GM21367 (cell line): ENCODE data around the gene TMEM63C.
A peak's percentile ranks its signal among the peaks of the same experiment; 100 is the strongest.

Experiments used
- ATAC-seq: cut with Tn5 transposase; IDR thresholded peaks from one replicate; pipeline ENCODE4 v1.9.1; 2021; ENCODE audit not compliant: unreplicated experiment

Gene TMEM63C, protein sequence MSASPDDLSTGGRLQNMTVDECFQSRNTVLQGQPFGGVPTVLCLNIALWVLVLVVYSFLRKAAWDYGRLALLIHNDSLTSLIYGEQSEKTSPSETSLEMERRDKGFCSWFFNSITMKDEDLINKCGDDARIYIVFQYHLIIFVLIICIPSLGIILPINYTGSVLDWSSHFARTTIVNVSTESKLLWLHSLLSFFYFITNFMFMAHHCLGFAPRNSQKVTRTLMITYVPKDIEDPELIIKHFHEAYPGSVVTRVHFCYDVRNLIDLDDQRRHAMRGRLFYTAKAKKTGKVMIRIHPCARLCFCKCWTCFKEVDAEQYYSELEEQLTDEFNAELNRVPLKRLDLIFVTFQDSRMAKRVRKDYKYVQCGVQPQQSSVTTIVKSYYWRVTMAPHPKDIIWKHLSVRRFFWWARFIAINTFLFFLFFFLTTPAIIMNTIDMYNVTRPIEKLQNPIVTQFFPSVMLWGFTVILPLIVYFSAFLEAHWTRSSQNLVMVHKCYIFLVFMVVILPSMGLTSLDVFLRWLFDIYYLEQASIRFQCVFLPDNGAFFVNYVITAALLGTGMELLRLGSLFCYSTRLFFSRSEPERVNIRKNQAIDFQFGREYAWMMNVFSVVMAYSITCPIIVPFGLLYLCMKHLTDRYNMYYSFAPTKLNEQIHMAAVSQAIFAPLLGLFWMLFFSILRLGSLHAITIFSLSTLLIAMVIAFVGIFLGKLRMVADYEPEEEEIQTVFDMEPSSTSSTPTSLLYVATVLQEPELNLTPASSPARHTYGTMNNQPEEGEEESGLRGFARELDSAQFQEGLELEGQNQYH

DNA sequence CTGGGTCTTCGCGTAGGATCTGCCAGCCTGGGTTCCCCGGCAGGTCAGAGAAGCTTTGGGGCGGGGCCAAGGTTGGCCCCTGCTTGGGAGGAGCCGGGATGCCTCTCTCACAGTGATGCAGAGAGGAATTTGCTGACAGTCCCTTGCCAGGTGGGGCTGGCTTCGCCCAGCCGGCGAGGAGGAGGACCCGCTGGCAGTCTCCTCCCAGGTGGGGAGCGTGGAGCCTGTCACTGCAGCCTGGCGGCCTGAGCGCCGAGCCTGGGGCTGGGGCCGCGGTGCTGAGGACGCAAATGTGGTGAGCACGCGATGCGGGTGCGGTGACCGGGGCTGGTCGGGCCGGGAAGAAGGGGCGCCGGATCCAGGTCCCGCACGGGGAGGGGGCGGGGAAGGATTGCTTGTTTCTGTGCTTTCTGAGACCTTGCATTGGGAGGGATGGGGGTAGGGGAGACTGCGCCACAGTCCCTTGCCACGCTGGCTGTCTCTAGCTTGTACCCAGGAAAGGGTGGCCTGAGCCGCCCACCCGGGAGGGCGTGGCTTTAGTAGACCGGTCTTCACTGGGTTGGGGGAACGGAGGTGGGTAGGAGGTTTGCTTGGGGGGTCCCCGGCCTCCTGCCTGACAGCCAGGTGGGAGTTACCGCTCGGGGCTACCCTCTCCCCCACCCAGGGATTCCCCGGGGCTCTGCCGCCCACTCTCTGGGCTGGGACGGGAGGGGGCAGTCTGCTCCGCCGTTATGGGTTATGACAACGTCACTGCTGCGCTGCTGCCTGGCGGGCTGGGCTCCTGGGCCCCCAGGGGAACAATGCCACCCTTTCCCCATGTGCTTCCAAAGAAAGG, at the start of gene TMEM63C:
TMEM63C (plus strand) TSS at position 196 of the 835 bp plus-strand sequence. CDS start 37,016 bp downstream, outside the sequence.
- peak; percentile 78 for ATAC-seq

DNA sequence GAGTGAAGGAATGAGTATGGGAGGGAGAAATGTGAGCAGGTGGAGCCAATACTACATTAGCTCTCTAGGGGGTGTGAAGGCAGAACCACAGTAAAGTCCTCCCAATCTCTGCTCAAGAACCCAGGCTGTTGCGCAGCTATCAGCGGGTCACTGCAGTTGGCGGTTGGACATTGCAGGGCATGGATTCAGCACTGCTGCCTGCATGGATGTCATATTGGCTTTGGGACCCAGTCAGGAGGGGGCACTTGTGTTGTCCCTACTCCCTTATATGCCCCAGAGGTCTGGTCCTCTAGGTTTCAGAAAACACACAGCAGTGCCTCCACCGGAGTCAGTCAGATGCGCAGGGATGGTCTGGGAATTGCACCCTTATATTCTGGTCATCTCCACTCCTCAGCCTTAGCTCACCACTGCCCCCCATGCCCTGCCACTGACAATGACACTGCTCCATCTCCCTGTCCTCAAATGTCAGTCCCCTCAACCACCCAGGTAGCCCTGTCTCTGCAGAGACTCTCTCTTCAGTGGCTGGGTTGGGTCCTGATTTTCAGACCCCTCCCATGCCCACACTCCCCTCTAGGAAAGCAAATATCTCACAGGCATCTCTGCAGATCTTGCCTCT, 49.6 kb upstream of the TMEM63C start:
- ATAC-seq: no peak

DNA sequence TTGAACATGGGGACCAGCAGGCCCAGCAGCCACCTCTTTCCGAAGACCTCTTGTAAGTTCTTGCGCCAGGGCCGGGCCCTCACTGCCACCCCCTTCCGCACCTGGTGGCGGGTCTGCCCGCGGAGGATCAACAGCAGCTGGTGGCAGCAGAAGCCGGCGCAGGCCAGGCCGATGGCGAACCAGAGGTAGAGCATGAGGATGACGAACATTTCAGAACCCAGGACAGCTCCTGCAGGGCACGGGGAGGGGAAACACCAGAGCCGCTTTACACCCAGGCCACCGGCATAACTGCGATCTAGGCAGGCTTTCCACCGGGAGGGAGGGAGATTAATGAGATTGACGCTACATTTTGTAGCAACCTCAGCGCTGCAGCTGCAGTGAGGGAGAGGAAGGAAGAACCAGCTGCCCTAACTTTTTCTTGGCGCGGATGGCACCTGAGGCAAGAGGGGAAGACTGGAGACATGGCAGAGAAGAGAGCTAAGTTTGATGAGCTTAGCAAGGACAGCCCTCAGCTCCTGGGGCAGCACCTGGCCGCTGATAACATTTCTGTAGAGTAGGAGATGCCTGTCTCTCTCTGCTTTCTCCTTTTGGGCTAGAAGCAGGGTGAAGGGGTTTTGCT, 47.8 kb upstream of the TMEM63C start:
- ATAC-seq: no peak

DNA sequence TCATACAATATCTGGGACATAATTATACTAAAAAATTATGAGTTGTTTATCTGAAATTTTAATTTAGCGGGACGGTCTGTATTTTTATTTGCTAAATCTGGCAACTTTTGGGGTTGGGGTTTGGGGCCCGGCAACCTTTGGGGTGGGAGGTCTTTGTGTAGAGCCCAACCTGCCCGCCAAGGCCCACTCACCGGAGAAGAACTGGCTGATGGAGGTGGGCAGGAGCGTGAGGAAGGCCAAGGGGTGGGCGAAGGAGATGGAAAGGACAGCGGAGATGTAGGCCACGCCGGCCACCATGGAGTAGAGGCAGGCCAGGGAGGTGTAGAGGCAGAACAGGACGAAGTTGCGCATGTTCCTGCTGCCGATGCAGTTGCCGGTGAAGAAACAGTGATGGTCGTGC, 42.6 kb upstream of the TMEM63C start:
- ATAC-seq: no peak

DNA sequence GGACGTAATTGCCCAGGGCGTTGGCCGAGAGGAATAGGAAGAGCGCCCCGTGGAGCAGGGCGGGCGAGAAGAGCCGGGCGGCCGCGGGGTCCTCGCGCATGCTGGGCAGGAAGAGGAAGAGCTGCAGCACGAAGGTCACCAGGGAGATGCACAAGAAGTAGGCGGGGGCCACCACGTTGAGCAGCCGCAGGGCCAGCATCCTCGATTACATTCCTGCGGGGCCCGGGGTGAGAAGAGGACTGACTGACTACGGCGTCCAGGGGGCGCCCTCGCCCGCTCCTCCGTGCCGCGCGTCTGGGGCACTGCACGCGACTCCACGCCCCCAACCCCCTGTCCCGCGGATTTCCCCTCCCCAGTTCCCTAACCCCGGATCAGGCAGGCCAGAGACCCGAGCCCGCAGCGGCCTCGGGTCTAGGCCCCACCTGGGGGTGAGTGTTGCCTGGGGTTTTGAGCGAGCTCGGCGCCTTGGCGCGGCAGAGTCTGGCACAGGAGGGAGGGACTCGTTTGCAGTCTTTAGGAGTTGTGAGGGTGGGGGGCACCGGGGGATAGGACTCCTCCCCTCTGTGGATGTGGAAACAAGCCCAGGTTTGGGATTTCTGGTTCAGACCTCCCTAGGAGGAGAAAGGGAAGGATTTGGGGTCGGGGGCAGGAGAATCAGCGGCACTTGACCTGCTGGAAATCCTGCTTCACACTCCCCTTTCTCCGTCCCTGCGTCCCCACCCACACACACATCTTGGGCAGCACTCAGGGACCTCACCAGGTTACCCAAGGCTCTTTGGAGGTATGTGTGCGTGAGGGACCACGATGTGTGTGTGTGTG, 41.8 kb upstream of the TMEM63C start:
- ATAC-seq: no peak

DNA sequence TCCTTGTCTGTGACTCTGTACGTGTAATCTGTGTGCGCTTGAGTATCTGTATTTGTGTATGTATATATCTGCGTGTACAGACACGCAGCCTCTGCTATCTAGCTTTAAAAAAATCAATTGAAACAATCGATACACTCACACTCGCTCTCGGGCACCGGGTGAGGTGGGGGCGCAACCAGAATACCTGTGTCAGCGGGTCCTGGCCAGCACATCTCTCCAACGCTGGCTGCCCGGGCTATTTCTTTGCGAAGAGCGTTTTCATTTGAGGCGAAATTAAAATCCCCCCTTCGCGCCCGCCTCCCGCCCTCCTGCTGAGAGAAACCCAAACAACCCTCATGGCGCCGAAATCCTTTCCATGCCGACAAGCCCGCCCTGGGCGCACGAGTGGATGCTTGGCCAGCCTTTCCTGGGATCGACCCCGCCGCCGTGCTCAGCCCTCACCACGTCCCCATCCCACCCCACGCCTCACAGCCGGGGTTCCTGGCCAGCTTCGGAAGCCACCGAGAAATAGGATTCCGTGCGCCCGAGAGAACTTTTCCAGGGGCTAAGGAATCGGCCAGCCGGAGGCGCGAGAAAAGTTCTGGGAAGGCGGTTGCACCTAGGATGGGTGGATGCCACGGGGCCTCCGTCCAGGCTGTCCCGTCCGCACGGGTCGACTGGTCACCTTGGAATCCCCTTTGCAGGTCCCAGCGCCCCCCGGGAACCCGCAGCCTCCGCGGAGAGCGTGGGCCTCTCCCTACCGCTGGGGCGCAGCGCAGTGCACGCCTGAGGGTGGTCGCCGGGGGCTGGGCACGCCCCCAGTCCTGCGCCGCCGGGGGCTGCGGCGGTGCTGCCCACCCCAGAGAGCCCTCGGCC, 41.0 kb upstream of the TMEM63C start:
- no peak for ATAC-seq

DNA sequence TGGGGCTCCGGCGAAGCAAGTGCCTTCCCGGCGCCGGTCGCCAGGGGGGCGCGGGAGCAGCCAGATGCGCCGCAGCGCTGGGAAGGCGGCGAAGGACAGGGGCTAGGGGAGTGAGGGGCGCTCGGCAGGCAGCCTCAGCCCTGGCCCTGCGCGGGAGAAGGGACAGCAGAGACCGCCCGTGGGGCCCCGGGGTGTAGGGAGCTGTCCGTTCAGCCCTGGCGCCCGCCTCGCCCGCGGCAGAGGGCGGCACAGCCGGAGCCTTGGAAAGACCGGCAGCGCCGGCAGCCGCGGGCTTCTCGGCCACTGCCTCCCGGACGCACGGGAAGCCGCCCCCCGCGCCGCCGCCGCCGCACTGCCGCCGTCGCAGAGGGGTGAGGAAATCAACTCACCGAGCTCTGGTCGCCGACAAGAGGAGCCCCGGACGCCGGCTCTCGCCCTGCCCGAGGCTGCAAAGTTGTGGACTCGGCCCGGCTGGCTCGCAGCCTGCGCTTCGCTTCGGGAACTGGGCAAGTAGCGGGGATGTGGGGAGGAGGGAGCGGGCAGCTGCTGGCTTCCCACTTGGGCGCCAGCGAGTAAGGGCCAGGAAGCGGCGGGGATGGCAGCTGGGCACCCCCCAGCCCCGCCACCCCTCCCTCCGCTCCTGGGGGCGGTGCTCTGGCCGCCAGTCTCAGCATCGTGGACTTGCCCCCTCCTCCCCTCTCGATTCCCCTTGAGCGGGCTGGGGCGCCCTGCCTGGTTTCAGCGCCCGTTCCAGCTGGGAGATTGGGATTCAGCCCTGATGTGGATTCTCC, 40.2 kb upstream of the TMEM63C start, which contains the start of gene ZDHHC22:
ZDHHC22 (minus strand) TSS at position 578 of the 791 bp plus-strand sequence. CDS start 2,053 bp downstream, outside the sequence.
- ATAC-seq: no peak

DNA sequence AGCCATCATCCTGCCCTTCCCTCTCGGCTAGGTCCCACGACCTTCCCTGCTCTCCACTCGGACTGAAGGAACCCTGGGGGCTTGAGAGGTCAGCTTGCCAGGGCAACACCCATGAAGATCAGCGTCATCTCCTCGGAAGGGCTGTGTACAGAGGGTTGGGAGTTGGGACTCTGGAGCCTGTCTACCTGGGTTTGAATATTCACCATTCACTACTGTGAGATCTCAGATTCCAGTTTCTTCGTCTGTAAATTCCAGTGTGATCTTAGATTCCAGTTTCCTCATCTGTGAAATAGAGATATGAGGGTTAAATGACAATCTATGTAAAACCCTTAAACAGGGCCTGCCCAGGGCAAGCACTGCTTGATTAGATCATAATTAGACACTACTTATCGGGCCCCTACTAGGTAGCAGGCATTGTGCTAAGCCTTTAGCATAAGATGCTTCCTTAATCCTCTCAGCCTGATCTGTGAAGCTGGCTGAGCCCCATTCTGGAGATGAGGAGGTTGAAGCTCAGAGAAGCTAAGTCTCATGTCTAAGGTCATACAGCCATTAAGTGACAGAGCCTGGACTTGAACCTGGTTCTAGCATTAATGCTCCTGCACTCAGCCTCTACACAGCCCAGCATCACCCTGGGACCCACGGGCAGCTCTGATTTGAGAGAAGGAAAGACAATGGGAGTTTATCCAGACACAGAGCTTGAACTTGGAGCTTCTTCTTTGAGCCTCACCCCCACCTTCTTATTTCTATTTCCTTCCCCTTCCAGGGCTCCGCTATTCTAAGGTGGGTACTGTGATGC, 39.4 kb upstream of the TMEM63C start:
- no peak for ATAC-seq

DNA sequence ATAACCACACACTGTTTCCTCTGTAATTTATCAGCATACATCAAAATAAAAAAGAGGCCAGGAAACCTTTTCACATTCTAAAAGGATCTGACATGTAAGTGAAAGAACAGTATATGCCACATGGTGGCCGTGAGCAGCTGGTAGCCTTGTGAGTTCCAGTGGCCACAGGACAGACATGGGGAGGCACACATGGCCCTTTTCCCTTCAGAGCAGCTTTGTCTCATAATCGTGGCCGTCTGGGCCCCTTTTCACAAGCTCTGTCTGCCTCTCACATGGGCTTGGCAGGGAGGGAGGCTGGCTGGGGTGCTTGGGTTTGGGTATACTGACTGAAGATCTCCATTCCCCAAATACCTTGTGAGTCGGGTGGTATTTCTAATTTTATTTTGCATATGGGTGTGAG, 38.5 kb upstream of the TMEM63C start:
- no peak for ATAC-seq

DNA sequence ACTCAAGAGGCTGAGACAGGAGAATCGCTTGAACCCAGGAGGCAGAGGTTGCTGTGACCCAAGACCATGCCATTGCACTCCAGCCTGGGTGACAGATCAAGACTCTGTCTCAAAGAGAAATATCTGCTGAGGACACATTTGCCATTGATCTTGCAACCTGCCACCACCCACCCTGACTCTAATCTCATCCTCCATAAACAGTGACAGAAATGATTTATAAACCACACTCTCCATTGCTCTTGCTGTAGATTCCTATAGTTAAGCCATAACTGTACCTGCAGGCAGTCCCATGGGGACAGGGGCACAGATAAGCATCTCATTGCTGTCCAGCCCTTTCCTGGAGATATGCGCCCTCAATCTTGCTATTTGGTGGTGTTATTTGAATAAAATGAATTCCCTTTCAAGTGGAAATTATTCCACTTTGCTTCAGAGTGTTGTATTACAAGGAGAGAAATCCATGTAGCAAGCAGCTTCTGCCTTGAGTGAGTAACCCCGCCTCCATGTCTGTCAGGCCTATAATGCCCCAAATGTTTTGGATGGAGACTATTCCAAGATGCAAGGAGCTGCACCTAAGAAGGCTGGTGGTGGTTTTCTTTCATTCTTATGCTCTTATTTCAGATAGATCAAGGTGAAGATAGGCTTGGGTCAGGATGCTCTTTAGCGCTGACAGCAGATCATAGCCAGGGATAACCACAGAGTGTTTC, 37.0 kb upstream of the TMEM63C start:
- ATAC-seq: no peak

DNA sequence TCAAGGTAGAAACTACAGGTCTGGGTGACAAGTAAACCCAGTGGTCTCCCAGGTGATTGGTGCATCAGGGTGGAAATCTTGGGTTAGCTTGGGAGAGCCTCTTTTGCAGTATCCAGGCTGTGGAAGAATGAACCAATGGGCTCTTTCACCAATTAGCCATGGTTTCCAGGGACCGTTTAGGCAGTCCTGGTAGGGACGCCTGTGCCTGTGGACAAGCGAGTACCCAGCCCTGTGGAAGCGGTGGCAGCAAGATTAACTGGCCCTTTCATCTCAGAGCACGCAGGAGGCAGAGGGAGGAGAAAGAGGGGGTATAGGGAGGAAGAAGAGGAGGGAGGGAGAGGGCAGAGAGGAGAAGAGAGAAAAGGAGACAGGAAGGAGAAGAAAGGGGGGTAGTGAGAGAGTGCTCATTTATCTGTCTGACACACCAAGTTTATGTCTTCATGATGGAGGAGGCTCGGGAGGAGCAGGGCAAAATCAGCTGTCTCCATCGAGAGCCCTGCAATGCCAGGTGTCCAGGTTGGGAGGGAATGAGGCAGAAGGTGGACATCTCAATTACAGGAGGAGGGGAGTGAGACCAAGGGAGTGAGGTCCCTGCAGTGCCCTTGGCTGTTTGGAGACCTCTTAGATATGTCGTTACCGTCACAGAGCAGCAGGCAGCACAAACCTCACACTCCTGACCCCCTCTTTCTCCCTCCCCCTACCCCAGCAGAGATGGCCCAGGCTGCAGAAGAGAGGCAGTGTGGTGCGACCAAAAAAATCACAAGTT, 35.4 kb upstream of the TMEM63C start:
- ATAC-seq: no peak

DNA sequence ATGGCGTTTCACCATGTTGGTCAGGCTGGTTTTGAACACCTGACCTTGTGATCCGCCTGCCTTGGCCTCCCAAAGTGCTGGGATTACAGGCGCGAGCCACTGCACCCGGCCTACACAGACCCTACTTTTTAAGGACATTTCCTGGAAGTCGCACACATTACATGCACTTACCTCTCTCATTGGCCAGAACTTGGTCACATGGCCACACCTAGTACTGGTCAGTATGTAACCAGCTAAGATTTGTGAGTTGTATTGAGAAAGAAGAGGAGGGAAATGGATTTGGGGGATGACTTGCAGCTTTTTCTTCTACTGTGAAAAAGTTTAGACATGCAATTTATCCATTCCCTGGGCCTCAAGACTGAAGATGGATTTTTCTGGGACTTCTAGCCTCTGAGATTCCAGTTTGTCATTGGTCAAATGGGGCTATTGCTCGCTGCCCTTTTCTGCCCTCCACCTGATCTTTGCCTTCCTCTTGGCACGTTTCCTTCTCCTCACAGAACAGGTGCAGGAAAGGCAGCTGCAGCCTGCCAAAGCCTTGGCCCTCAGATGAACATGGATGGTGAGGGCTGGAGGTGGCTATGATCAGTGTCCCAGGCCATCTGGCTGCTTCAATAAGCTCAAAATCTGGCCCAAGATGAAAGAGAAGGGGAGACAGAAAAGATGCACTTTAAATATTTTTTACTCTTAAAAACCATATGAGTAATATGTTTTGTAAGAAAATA, 32.9 kb upstream of the TMEM63C start:
- no peak for ATAC-seq

DNA sequence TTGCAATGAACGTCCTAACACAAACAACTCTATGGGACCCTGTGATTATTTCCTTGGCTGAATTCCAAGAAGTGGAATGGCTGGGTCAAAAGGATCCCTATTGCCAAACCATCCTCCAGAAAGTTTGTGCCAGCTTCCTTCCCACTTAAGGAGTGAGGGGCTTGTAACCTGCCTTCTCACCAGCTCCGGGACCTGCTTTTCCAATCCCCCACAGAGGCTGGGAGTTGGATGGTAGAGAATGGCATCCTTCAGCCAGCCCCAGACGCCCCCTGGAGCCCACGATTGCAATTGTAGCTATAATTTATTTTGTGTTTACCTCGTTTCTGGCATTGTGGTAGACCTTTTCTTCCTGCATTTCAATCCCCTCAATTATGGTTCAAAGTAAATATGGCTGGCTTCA, 30.4 kb upstream of the TMEM63C start:
- ATAC-seq: no peak

DNA sequence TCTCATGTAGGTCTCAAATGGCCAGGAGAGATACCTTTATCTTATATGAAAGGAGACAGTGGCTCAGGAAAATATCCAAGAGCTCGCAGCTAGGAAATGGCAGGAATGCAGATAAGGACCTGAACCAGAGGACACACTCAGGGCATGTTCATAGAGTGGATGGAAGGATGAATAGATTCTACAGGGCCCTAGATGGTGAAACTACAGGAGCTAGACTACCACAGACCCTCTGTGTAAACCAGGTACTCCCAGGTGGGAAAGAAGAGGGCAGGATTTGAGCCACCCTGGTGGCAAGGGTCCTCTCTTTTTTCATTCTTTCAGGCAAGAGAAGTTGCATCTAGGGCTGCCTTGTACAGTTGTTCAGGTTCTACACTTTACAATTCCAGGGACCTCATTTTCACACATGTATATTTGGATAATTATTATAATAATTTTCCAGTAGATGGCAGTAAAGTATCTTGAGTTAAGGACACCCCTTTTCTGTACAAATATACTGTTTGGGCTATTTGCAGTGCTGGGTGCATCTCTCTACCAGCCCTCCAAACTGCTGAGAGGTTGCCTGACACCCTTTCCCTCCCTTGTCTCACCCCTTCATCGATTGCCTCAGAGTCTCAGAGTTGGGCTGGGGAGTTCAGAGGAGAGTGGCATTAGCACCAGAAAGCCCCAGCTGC, 29.5 kb upstream of the TMEM63C start:
- no peak for ATAC-seq
